CD4-positive, CD25-positive, alpha-beta regulatory T cell (primary cell): ENCODE data around the gene LLGL1. TPM values are rescaled to one million over a fixed set of nuclear protein-coding genes. Genes with fewer than 3 reads are reported as not detected.

Source experiments
- ATAC-seq, 2 donors: fragments of 150-1000 bp; cut with Tn5 transposase; one replicate each; pipeline ENCODE4 v1.10.0; 2021; ENCODE audit warnings: low read depth in 2 of 2, moderate number of reproducible peaks in 2 of 2, moderate library complexity in 1 of 2
- DNase-seq, 3 donors: peaks; one replicate each; pipeline versions ENCODE4 v3.0.0 to v3.0.0-alpha.2; 2012 to 2022; ENCODE audit warnings: mixed read lengths in 1 of 3
- H3K27ac ChIP-seq: one replicate; pipeline ENCODE4 v1.7.0; 2013; ENCODE audit warnings: mild to moderate bottlenecking, low read length; ENCODE audit not compliant: insufficient read depth, poor library complexity, severe bottlenecking
- H3K27me3 ChIP-seq: one replicate; pipeline ENCODE4 v1.7.0; 2013; ENCODE audit warnings: low read length; ENCODE audit not compliant: control insufficient read depth, insufficient read depth
- H3K36me3 ChIP-seq: one replicate; pipeline ENCODE4 v1.7.0; 2013; ENCODE audit warnings: mild to moderate bottlenecking, low read length, moderate library complexity; ENCODE audit not compliant: control insufficient read depth, insufficient read depth
- H3K4me1 ChIP-seq: 2 replicates; pipeline ENCODE4 v1.7.0; 2013; ENCODE audit warnings: mild to moderate bottlenecking, low read length; ENCODE audit not compliant: insufficient read depth, control insufficient read depth, poor library complexity, severe bottlenecking
- H3K4me3 ChIP-seq: one replicate; pipeline ENCODE4 v1.7.0; 2013; ENCODE audit warnings: low read depth, mild to moderate bottlenecking, low read length, moderate library complexity
- H3K9me3 ChIP-seq, 2 experiments: 1 replicate in 1 of 2; 2 replicates in 1 of 2; pipeline ENCODE4 v1.7.0; 2013; ENCODE audit warnings: low read length in 2 of 2, mild to moderate bottlenecking in 1 of 2, moderate library complexity in 1 of 2; ENCODE audit not compliant: control insufficient read depth in 2 of 2
- H3K27ac Mint-ChIP-seq, 3 donors: one replicate each; pipeline ENCODE4 v1.8.0; 2020 to 2022; ENCODE audit warnings: mild to moderate bottlenecking in 3 of 3, mixed read lengths in 3 of 3, moderate library complexity in 2 of 3
- H3K27me3 Mint-ChIP-seq: one replicate; pipeline ENCODE4 v1.8.0; 2022; ENCODE audit warnings: mild to moderate bottlenecking, mixed read lengths
- H3K36me3 Mint-ChIP-seq: one replicate; pipeline ENCODE4 v1.8.0; 2020; ENCODE audit warnings: mixed read lengths
- H3K4me1 Mint-ChIP-seq, 4 donors: one replicate each; pipeline ENCODE4 v1.8.0; 2020 to 2022; ENCODE audit warnings: mixed read lengths in 4 of 4, mild to moderate bottlenecking in 1 of 4
- H3K4me3 Mint-ChIP-seq, 4 donors: one replicate each; pipeline ENCODE4 v1.8.0; 2020 to 2022; ENCODE audit warnings: mild to moderate bottlenecking in 4 of 4, mixed read lengths in 4 of 4, moderate library complexity in 3 of 4
- H3K9me3 Mint-ChIP-seq, 7 donors: one replicate each; pipeline ENCODE4 v1.8.0; 2020 to 2022; ENCODE audit warnings: mixed read lengths in 7 of 7, mild to moderate bottlenecking in 3 of 7, moderate library complexity in 2 of 7
- polyA plus RNA-seq, 4 donors: library from polyadenylated mRNA; unstranded; fragments of 300-500 nt; fragmentation: Illumina TruSeq; gene quantifications; one replicate each; pipeline ENCODE4 v1.2.3, GENCODE V29; 2021
- total RNA-seq: library from RNA; stranded (reverse); gene quantifications from one replicate; pipeline ENCODE4 v1.2.3, GENCODE V29; 2022

The LLGL1 gene
- total and polyA plus RNA-seq, 5 donors from 2014 or later = 1.0 to 16.6 (median 2.0) TPM

DNA sequence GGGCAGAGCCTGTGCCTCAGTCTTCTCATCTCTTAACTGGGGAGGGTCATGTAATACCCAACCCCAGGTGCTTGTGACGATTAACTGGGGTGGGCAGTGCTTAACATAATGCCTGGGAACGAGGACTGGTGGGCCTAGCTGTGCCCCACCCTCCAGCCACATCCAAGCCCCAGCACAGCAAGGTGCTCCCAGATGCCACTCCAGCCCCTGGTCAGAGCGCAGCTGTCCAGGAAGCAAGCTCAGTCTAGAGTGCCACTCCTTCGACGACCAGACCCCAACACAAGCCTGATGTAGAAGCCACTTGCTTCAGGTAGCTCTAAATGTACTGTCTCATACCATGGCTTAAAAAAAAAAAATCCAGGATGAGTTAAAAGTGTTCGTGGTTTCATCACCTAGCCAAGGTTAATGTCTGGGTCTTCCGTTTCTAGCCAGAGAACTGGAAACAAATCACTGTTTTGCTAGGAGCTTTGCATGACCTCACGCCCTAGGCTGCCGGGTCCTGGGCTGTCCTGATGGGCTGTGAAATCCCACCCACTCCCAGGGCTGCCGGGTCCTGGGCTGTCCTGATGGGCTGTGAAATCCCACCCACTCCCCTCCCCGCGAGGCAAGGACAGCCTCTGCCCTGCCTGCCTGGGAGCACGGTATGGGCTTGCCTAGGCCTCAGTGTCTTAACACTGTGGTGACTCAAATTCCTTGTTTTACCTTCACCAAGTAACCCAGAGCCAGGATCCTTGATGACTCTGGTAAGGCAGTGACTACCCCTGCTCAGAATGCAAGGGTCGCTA, 42.7 kb downstream of the LLGL1 start:
- Mint-ChIP-seq H3K27me3 (no peaks in the 10 kb centered on the region), H3K4me3 (no peak overlapping the region), H3K27ac (no peak overlapping the region), H3K4me1 (peaks cover 0 to 3% (median 2%) of the 10 kb centered on the region in 4 donors), H3K9me3 (no peaks in the 10 kb centered on the region), H3K36me3 (peaks cover 9% of the 10 kb centered on the region)
- Histone ChIP-seq H3K27me3 (no peaks in the 10 kb centered on the region), H3K4me3 (no peak overlapping the region), H3K4me1 (no peaks in the 10 kb centered on the region), H3K27ac (no peak overlapping the region), H3K36me3 (peaks cover 18% of the 10 kb centered on the region), H3K9me3 (no peaks in the 10 kb centered on the region)
- ATAC-seq (no peak), DNase-seq (no peak)

GRCh38 chr17:18270046-18270931, 44.9 kb downstream of the LLGL1 start:
- H3K9me3 Mint-ChIP-seq = no peaks in the 10 kb centered on the region
- ATAC-seq = no peak
- H3K27ac Mint-ChIP-seq = no peak overlapping the region
- Histone ChIP-seq H3K36me3 (peaks cover 12% of the 10 kb centered on the region), H3K27me3 (no peaks in the 10 kb centered on the region), H3K27ac (no peak overlapping the region), H3K9me3 (no peaks in the 10 kb centered on the region), H3K4me1 (no peaks in the 10 kb centered on the region), H3K4me3 (no peak overlapping the region)
- H3K36me3 Mint-ChIP-seq = peaks cover 8% of the 10 kb centered on the region
- H3K4me1 Mint-ChIP-seq = peaks cover 0 to 2% (median 0%) of the 10 kb centered on the region in 4 donors
- no peak overlapping the region for H3K4me3 Mint-ChIP-seq
- no peak for DNase-seq
- H3K27me3 Mint-ChIP-seq = no peaks in the 10 kb centered on the region

GRCh38 chr17:18277076-18277475, 51.6 kb downstream of the LLGL1 start:
- no peak overlapping the region for H3K27ac ChIP-seq
- H3K36me3 Mint-ChIP-seq = peaks cover 19% of the 10 kb centered on the region
- no peak overlapping the region for H3K4me3 ChIP-seq
- ATAC-seq (no peak), DNase-seq (no peak)
- no peaks in the 10 kb centered on the region for H3K9me3 ChIP-seq
- H3K36me3 ChIP-seq = peaks cover 60% of the 10 kb centered on the region
- H3K27me3 ChIP-seq = no peaks in the 10 kb centered on the region
- H3K4me1 ChIP-seq = no peaks in the 10 kb centered on the region
- H3K27ac Mint-ChIP-seq = no peak overlapping the region
- H3K9me3 Mint-ChIP-seq = no peaks in the 10 kb centered on the region
- peaks cover 0 to 2% (median 0%) of the 10 kb centered on the region in 4 donors for H3K4me1 Mint-ChIP-seq
- no peak overlapping the region for H3K4me3 Mint-ChIP-seq
- H3K27me3 Mint-ChIP-seq = no peaks in the 10 kb centered on the region

DNA sequence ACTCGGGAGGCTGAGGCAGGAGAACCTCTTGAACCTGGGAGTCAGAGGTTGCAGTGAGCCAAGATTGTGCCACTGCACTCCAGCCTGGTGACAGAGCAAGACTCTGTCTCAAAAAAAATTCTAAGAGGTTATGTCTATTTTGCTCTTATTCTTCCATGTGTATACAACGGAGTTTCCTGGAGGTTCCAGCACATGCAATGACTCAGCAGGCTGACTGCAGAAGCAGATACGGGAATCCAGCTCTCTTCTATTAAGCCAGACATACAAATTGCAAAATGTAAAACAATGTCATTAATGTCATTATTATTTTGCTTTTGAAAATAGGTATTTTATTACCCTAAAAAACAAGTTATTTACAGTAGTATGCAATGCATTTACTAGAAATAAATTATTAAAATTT, 53.4 kb downstream of the LLGL1 start:
- H3K27ac ChIP-seq = no peak overlapping the region
- no peaks in the 10 kb centered on the region for H3K27me3 Mint-ChIP-seq
- no peak overlapping the region for H3K4me3 ChIP-seq
- H3K9me3 ChIP-seq = no peaks in the 10 kb centered on the region
- no peaks in the 10 kb centered on the region for H3K27me3 ChIP-seq
- H3K27ac Mint-ChIP-seq = no peak overlapping the region
- H3K36me3 ChIP-seq = peaks cover 76% of the 10 kb centered on the region
- DNase-seq (no peak), ATAC-seq (no peak)
- H3K4me1 ChIP-seq = no peaks in the 10 kb centered on the region
- peaks cover 25% of the 10 kb centered on the region for H3K36me3 Mint-ChIP-seq
- H3K9me3 Mint-ChIP-seq = no peaks in the 10 kb centered on the region
- no peak overlapping the region for H3K4me3 Mint-ChIP-seq
- no peaks in the 10 kb centered on the region for H3K4me1 Mint-ChIP-seq

DNA sequence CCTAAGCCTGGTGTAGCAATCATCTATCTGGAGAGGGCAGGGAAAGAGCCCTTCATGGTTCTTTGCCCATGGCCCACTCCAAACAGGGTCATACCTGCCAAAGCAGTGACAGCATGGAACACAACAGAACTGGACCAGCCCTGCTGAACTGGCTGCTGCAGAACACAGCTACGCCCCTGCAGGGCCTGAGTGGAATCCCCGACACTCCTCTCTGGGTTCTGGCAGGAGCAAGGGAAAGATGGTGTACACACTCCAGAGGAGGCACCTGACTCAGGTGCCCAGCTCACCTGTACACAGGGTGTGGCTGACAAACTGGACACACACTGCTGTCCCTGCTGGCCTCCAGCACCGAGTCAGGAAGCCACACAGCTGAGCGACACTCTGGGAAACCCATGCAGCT, 54.8 kb downstream of the LLGL1 start:
- Histone ChIP-seq H3K27me3 (no peaks in the 10 kb centered on the region), H3K4me3 (no peak overlapping the region), H3K36me3 (peaks cover 79% of the 10 kb centered on the region), H3K9me3 (no peaks in the 10 kb centered on the region), H3K27ac (no peak overlapping the region), H3K4me1 (no peaks in the 10 kb centered on the region)
- Mint-ChIP-seq H3K4me3 (no peak overlapping the region), H3K27me3 (no peaks in the 10 kb centered on the region), H3K9me3 (no peaks in the 10 kb centered on the region), H3K4me1 (no peaks in the 10 kb centered on the region), H3K36me3 (peaks cover 36% of the 10 kb centered on the region), H3K27ac (no peak overlapping the region)
- ATAC-seq (no peak), DNase-seq (no peak)

DNA sequence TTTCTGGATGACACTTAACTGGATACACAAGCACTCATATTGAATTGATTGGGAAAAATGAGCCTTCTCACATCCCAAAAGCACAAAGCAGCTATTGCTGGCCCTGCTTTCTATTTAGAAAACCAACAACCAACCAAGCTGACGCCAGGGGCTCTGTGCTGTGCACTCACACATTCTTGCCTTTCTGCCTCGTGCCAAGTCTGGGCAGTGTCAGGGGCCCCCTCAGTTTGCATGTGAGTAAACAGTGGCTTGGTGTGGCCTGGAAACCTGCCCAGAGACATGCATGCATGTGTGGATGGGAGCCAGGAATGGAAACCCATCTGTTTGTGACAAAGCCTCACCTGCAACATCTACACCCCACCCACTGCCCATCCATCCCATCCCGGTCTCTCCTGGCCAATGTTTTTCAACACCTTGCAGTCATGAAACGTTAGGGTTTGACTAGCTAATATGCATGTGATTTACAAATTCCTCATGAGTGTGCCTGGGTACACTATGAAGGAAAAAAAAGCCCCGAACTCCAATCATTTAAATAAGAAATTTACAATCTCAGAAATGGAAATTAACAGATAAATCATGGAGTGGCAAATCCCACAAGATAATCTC, 55.4 kb downstream of the LLGL1 start:
- no peak overlapping the region for H3K4me3 ChIP-seq
- no peak for ATAC-seq
- no peak overlapping the region for H3K27ac Mint-ChIP-seq
- H3K9me3 ChIP-seq = no peaks in the 10 kb centered on the region
- H3K9me3 Mint-ChIP-seq = no peaks in the 10 kb centered on the region
- H3K4me3 Mint-ChIP-seq = no peak overlapping the region
- peaks cover 81% of the 10 kb centered on the region for H3K36me3 ChIP-seq
- H3K4me1 ChIP-seq = no peaks in the 10 kb centered on the region
- no peak for DNase-seq
- H3K27me3 ChIP-seq = no peaks in the 10 kb centered on the region
- peaks cover 41% of the 10 kb centered on the region for H3K36me3 Mint-ChIP-seq
- H3K27ac ChIP-seq = no peak overlapping the region
- no peaks in the 10 kb centered on the region for H3K4me1 Mint-ChIP-seq
- H3K27me3 Mint-ChIP-seq = no peaks in the 10 kb centered on the region

- H3K36me3 Mint-ChIP-seq = peaks cover 40% of the 10 kb centered on the region
Observed at GRCh38 chr17:18281788-18282187, 56.4 kb downstream of the LLGL1 start.

More at GRCh38 chr17:18281788-18282187, 56.4 kb downstream of the LLGL1 start:
- Histone ChIP-seq H3K4me1 (no peaks in the 10 kb centered on the region), H3K36me3 (peaks cover 72% of the 10 kb centered on the region), H3K4me3 (no peak overlapping the region), H3K27me3 (no peaks in the 10 kb centered on the region), H3K27ac (no peak overlapping the region), H3K9me3 (no peaks in the 10 kb centered on the region)
- Mint-ChIP-seq H3K4me1 (no peaks in the 10 kb centered on the region), H3K4me3 (no peak overlapping the region), H3K9me3 (no peaks in the 10 kb centered on the region), H3K27ac (no peak overlapping the region), H3K27me3 (no peaks in the 10 kb centered on the region)
- ATAC-seq (no peak), DNase-seq (no peak)
